Smooth muscle cell (in vitro differentiated cells): ENCODE measurements around the gene CRYGN. TPM values are rescaled to one million over a fixed set of nuclear protein-coding genes. Genes with fewer than 3 reads are reported as not detected.

Experiments used
- DNase-seq: peaks from one replicate; lab custom pipeline; 2025; ENCODE audit not compliant: unreplicated experiment; lab: John Stamatoyannopoulos, UW
- H2AFZ ChIP-seq: fragments of 200-600 bp; sonication (generic); 2 replicates; pipeline ENCODE4 v1.6.0; 2016; ENCODE audit warnings: antibody characterized with exemption, low read depth, mild to moderate bottlenecking
- H3F3A ChIP-seq: fragments of 200-600 bp; sonication (generic); 2 replicates; pipeline ENCODE4 v1.6.0; 2017; ENCODE audit warnings: antibody characterized with exemption, low read depth
- H3K27ac ChIP-seq: fragments of 200-600 bp; sonication (generic); 2 replicates; pipeline ENCODE4 v1.5.1; 2016; ENCODE audit warnings: low read depth, mild to moderate bottlenecking
- H3K27me3 ChIP-seq: fragments of 200-600 bp; sonication (generic); 2 replicates; pipeline ENCODE4 v1.6.1; 2016; ENCODE audit warnings: low read depth, mild to moderate bottlenecking
- H3K36me3 ChIP-seq: fragments of 200-600 bp; sonication (generic); 2 replicates; pipeline ENCODE4 v1.5.1; 2016; ENCODE audit warnings: low read depth
- H3K4me1 ChIP-seq: fragments of 200-600 bp; sonication (generic); 2 replicates; pipeline ENCODE4 v1.5.1; 2016; ENCODE audit warnings: low read depth
- H3K4me2 ChIP-seq: fragments of 200-600 bp; sonication (generic); 2 replicates; pipeline ENCODE4 v1.6.0; 2016; ENCODE audit warnings: mild to moderate bottlenecking
- H3K4me3 ChIP-seq: fragments of 200-600 bp; sonication (generic); 2 replicates; pipeline ENCODE4 v1.5.1; 2016; ENCODE audit warnings: mild to moderate bottlenecking
- H3K79me2 ChIP-seq: fragments of 200-600 bp; sonication (generic); 2 replicates; pipeline ENCODE4 v1.6.0; 2016; ENCODE audit warnings: low read depth, mild to moderate bottlenecking
- H3K9ac ChIP-seq: fragments of 200-600 bp; sonication (generic); 2 replicates; pipeline ENCODE4 v1.6.0; 2016; ENCODE audit warnings: low read depth
- H3K9me3 ChIP-seq: fragments of 200-600 bp; sonication (generic); replicated peaks from 2 replicates; pipeline ENCODE4 v1.5.1; 2016; ENCODE audit warnings: low read depth
- H4K20me1 ChIP-seq: fragments of 200-600 bp; sonication (generic); 2 replicates; pipeline ENCODE4 v1.6.0; 2016; ENCODE audit warnings: low read depth
- CTCF ChIP-seq: fragments of 200-600 bp; sonication (generic); IDR thresholded peaks from 2 replicates; pipeline ENCODE4 v1.5.1; 2017; ENCODE audit warnings: borderline replicate concordance, mild to moderate bottlenecking, antibody characterized with exemption; ENCODE audit not compliant: insufficient read depth, poor library complexity, severe bottlenecking
- WGBS: methylation state at CpG from one replicate; pipeline ENCODE4 v1.1.7; 2016; ENCODE audit warnings: low lambda C conversion rate; 5-methylcytosine and 5-hydroxymethylcytosine counted together
- polyA plus RNA-seq: library from polyadenylated mRNA; unstranded; fragments of >200 nt; fragmentation: Nextera tagmentation; extraction: Ambion mirVana; gene quantifications from 2 replicates; pipeline ENCODE4 v1.2.1, GENCODE V29; 2016
- total RNA-seq: library from RNA; depleted of rRNA; stranded (reverse); fragments of >200 nt; gene quantifications from 2 replicates; pipeline ENCODE4 v1.2.3, GENCODE V29; 2014

The CRYGN gene
- total and polyA plus RNA-seq, 2 experiments from 2014 or later: 0.13 TPM; not detected in 1

- H3F3A ChIP-seq: peaks cover 6% of the 10 kb centered on the region
- WGBS: 98% methylated on average over 2 of the region's 2 CpGs
- H3K79me2 ChIP-seq: peaks cover 44% of the 10 kb centered on the region
- no peak for TF ChIP-seq CTCF
- H3K27me3 ChIP-seq: no peaks in the 10 kb centered on the region
- H3K4me1 ChIP-seq: peaks cover 19% of the 10 kb centered on the region
- H3K4me3 ChIP-seq: no peak overlapping the region
- peaks cover 19% of the 10 kb centered on the region for H3K36me3 ChIP-seq
- no peak overlapping the region for H3K4me2 ChIP-seq
- H3K27ac ChIP-seq: no peak overlapping the region
- H2AFZ ChIP-seq: no peak overlapping the region
- no peak for DNase-seq
- H3K9me3 ChIP-seq: no peaks in the 10 kb centered on the region
- H4K20me1 ChIP-seq: peaks cover 54% of the 10 kb centered on the region
- no peak overlapping the region for H3K9ac ChIP-seq
These were observed 47.3 kb upstream of the CRYGN start for GRCh38 chr7:151487228-151487627.

GRCh38 chr7:151486074-151486473 is 46.1 kb upstream of the CRYGN start:
- 97% methylated on average over 3 of the region's 3 CpGs for WGBS

GRCh38 chr7:151484971-151485707 is 45.2 kb upstream of the CRYGN start:
- Histone ChIP-seq H3K27me3 (no peaks in the 10 kb centered on the region), H3K4me2 (peak overlapping the region; percentile 5), H4K20me1 (peaks cover 50% of the 10 kb centered on the region), H2AFZ (no peak overlapping the region), H3K79me2 (peaks cover 40% of the 10 kb centered on the region), H3K27ac (peak overlapping the region; percentile 77), H3K9ac (no peak overlapping the region), H3K9me3 (no peaks in the 10 kb centered on the region), H3K36me3 (peaks cover 21% of the 10 kb centered on the region), H3F3A (peaks cover 6% of the 10 kb centered on the region), H3K4me3 (no peak overlapping the region), H3K4me1 (peaks cover 6% of the 10 kb centered on the region)
- no peak for TF ChIP-seq CTCF
- WGBS: 61% methylated on average over 7 of the region's 7 CpGs
- no peak for DNase-seq

More at GRCh38 chr7:151486074-151486473, 46.1 kb upstream of the CRYGN start:
- no peaks in the 10 kb centered on the region for H3K27me3 ChIP-seq
- TF ChIP-seq CTCF: no peak
- H3K9me3 ChIP-seq: no peaks in the 10 kb centered on the region
- no peak for DNase-seq
- no peak overlapping the region for H3K4me3 ChIP-seq
- peaks cover 44% of the 10 kb centered on the region for H3K79me2 ChIP-seq
- no peak overlapping the region for H3K4me2 ChIP-seq
- H3K4me1 ChIP-seq: peaks cover 16% of the 10 kb centered on the region
- no peak overlapping the region for H3K27ac ChIP-seq
- H4K20me1 ChIP-seq: peaks cover 54% of the 10 kb centered on the region
- H3K36me3 ChIP-seq: peaks cover 27% of the 10 kb centered on the region
- H3F3A ChIP-seq: peaks cover 6% of the 10 kb centered on the region
- H2AFZ ChIP-seq: no peak overlapping the region
- no peak overlapping the region for H3K9ac ChIP-seq

- no peak for DNase-seq
- WGBS: 63% methylated on average over 1 of the region's 1 CpG
- peaks cover 44% of the 10 kb centered on the region for H4K20me1 ChIP-seq
- no peak overlapping the region for H3K9ac ChIP-seq
- peaks cover 4% of the 10 kb centered on the region for H3K4me1 ChIP-seq
- H3K9me3 ChIP-seq: no peaks in the 10 kb centered on the region
- no peak overlapping the region for H3K27ac ChIP-seq
- peaks cover 16% of the 10 kb centered on the region for H3K36me3 ChIP-seq
- peaks cover 6% of the 10 kb centered on the region for H3F3A ChIP-seq
- TF ChIP-seq CTCF: no peak
- no peak overlapping the region for H3K4me2 ChIP-seq
- H3K79me2 ChIP-seq: peaks cover 40% of the 10 kb centered on the region
- no peak overlapping the region for H3K4me3 ChIP-seq
- no peak overlapping the region for H2AFZ ChIP-seq
- H3K27me3 ChIP-seq: no peaks in the 10 kb centered on the region
These were observed 43.7 kb upstream of the CRYGN start for GRCh38 chr7:151483711-151483983.
